Stomach (tissue), 4 donors: ENCODE measurements around the gene C12orf76.

Source experiments
- EP300 ChIP-seq: sonication (generic); formaldehyde crosslinking; IDR thresholded peaks from one replicate; pipeline ENCODE4 v1.6.1; 2017; ENCODE audit warnings: antibody characterized with exemption
- POLR2AphosphoS5 ChIP-seq, 3 donors: sonication (generic); formaldehyde crosslinking; IDR thresholded peaks; one replicate each; pipeline ENCODE4 v1.6.1; 2016; ENCODE audit warnings: antibody characterized with exemption in 3 of 3
- TF ChIP-seq, protein P1 (sequence below), 7 experiments: fragments of 450-650 bp in 4 of 7; fragments of 200-600 bp in 3 of 7; sonication (generic) in 3 of 7; IDR thresholded peaks; one replicate each; pipeline ENCODE4 v1.5.1; 2016 to 2019; ENCODE audit warnings: antibody characterized with exemption in 7 of 7, control low read depth in 2 of 7, mild to moderate bottlenecking in 1 of 7

DNA sequence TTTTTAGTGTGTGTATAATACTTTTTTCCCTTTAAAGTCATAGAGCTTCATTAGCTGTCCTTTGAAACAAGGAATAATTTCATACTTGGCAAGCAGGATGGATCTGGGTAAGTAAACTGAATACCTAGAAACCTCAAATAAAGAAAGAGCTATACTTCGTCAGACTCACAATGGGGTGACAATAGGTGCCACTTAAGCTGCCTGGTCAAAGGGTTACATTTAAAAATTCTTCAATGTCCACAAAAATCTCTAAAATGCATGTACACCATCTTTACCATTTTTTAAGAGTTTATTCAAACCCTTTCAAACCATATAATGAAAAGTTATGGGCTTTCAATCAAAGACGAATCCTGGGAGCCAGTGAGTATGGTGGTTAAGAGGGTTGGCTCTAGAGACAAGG, 55.2 kb downstream of the C12orf76 start:
- TF ChIP-seq, protein P1, sequence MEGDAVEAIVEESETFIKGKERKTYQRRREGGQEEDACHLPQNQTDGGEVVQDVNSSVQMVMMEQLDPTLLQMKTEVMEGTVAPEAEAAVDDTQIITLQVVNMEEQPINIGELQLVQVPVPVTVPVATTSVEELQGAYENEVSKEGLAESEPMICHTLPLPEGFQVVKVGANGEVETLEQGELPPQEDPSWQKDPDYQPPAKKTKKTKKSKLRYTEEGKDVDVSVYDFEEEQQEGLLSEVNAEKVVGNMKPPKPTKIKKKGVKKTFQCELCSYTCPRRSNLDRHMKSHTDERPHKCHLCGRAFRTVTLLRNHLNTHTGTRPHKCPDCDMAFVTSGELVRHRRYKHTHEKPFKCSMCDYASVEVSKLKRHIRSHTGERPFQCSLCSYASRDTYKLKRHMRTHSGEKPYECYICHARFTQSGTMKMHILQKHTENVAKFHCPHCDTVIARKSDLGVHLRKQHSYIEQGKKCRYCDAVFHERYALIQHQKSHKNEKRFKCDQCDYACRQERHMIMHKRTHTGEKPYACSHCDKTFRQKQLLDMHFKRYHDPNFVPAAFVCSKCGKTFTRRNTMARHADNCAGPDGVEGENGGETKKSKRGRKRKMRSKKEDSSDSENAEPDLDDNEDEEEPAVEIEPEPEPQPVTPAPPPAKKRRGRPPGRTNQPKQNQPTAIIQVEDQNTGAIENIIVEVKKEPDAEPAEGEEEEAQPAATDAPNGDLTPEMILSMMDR (IDR thresholded peaks at IDR 0.05): no peak
- TF ChIP-seq POLR2AphosphoS5 (IDR thresholded peaks at IDR 0.05) (no peak), EP300 (no peak)
